Motor neuron (in vitro differentiated cells): ENCODE measurements around the gene EPHA5. TPM values are rescaled to one million over a fixed set of nuclear protein-coding genes. Genes with fewer than 3 reads are reported as not detected.
A peak's percentile ranks its signal among the peaks of the same experiment; 100 is the strongest.

ENCODE experiments used
- ATAC-seq, 8 experiments: fragments of 200-7000 bp; cut with Tn5 transposase; replicated peaks in 6 of 8; 2 replicates each; pipeline ENCODE4 v1.8.0; 2021; ENCODE audit warnings: mild to moderate bottlenecking in 8 of 8, moderate library complexity in 8 of 8
- H3K27ac ChIP-seq, 2 donors: fragments of 250-450 bp; sonication (Bioruptor Pico); 2 replicates each; pipeline ENCODE4 v1.9.0; 2021; ENCODE audit warnings: antibody characterized with exemption in 2 of 2, mild to moderate bottlenecking in 2 of 2, moderate library complexity in 1 of 2
- H3K4me1 ChIP-seq, 2 donors: fragments of 250-450 bp; sonication (Bioruptor Pico); replicated peaks in 1 of 2; 2 replicates each; pipeline ENCODE4 v1.6.1; 2021; ENCODE audit warnings: antibody characterized with exemption in 2 of 2, mild to moderate bottlenecking in 2 of 2, moderate library complexity in 1 of 2
- H3K4me3 ChIP-seq, 5 donors: fragments of 250-450 bp; sonication (Bioruptor Pico); 2 replicates each; pipeline ENCODE4 v1.9.0; 2021; ENCODE audit warnings: antibody characterized with exemption in 5 of 5, mild to moderate bottlenecking in 5 of 5, moderate library complexity in 4 of 5
- WGBS, 10 experiments: fragments of 450-650 bp; shearing (Covaris generic); methylation state at CpG; one replicate each; pipeline ENCODE4 v1.0.0; 2022; 5-methylcytosine and 5-hydroxymethylcytosine counted together
- in situ Hi-C, 9 experiments: fragments of 400-800 bp; cut with MboI; loops; one replicate each; pipeline ENCODE4 v1.15.0; 2021; ENCODE audit warnings: low sequenced_read_pairs in 9 of 9, low pct_unique_long_range_greater_than_20kb in 2 of 9; ENCODE audit not compliant: unreplicated experiment in 9 of 9
- total RNA-seq, 8 experiments: library from RNA; unstranded; fragments of 300-600 nt; gene quantifications; 2 replicates each; pipeline versions ENCODE4 v1.2.3 to v1.2.4, GENCODE V29; 2022

Gene EPHA5
- 10 to 100 TPM in 3 of 8 experiments, 1 to 10 TPM in 2, under 1 TPM in 3; 0.09 to 65.4 (median 6.6) TPM for total RNA-seq

- in situ Hi-C loops, result no loop called here
- 0 to 4% (median 0%) methylated on average over 2 to 15 of the region's 51 CpGs; no CpG with 5 or more reads in 4 of the 10 experiments for WGBS, 10 experiments
Measured at GRCh38 chr4:65670331-65671031, at the start of gene EPHA5. Gene EPHA5 (minus strand): TSS chr4:65670489. CDS start chr4:65669742, 747 bp downstream.

GRCh38 chr4:65719635-65720034, 49.3 kb upstream of the EPHA5 start:
- H3K27ac ChIP-seq, result no peak overlapping the region
- 8 to 100% (median 92%) methylated on average over 1 to 2 of the region's 2 CpGs; no CpG with 5 or more reads in 1 of the 10 experiments for WGBS, 10 experiments
- H3K4me3 ChIP-seq, result no peak overlapping the region
- no peak for ATAC-seq
- in situ Hi-C loops, result no loop called here
- no peaks in the 10 kb centered on the region for H3K4me1 ChIP-seq

More at GRCh38 chr4:65670331-65671031, at the start of gene EPHA5:
- Histone ChIP-seq H3K4me3 (peak within 1 kb of the TSS; percentile 45 to 72 (median 54)), H3K4me1 (peaks cover 0 to 14% of the 10 kb centered on the region in 2 donors), H3K27ac (peak within 1 kb of the TSS; percentile 37 to 89)
- ATAC-seq, result peak; percentile 87 to 94 (median 90)

- H3K4me1 ChIP-seq, result peaks cover 0 to 8% of the 10 kb centered on the region in 2 donors
- in situ Hi-C loops, result no loop called here
- no peak overlapping the region for H3K4me3 ChIP-seq
- 0 to 100% (median 63%) methylated on average over 1 of the region's 1 CpG; no CpG with 5 or more reads in 4 of the 10 experiments for WGBS, 10 experiments
- no peak overlapping the region for H3K27ac ChIP-seq
- no peak for ATAC-seq
Measured at GRCh38 chr4:65698631-65699030, 28.3 kb upstream of the EPHA5 start.

DNA sequence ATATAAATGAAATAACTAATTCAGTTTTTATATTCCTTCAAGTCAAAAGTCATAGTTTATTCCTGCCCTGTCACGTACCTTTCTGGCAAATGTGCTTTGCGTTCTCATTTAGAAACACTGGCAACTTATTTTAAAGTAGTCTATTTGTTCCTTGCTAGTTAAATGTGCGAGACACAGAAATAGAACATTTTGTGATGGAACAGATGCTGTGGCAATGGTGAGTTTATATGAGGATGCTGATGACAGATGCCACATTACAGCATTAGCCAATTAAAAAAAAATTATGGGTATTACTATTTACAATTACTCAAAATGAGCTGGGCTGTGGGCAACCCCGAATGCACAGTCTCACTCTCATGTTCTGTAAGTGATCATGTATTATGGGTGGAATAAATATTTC, 26.1 kb upstream of the EPHA5 start:
- Histone ChIP-seq H3K4me1 (peaks cover 0 to 8% of the 10 kb centered on the region in 2 donors), H3K27ac (no peak overlapping the region), H3K4me3 (no peak overlapping the region)
- in situ Hi-C loops, result no loop called here
- 0 to 100% (median 63%) methylated on average over 1 to 4 of the region's 4 CpGs for WGBS, 10 experiments
- ATAC-seq, result no peak

GRCh38 chr4:65671372-65671771, 1.1 kb upstream of the EPHA5 start:
- in situ Hi-C loops, result no loop called here
- 10 to 88% (median 44%) methylated on average over 1 to 2 of the region's 2 CpGs; no CpG with 5 or more reads in 1 of the 10 experiments for WGBS, 10 experiments
- H3K4me1 ChIP-seq, result peaks cover 0 to 9% of the 10 kb centered on the region in 2 donors
- peak overlapping the region in 1 of 2 donors; percentile 89 for H3K27ac ChIP-seq
- no peak for ATAC-seq
- H3K4me3 ChIP-seq, result peak overlapping the region in 4 of 5 donors; percentile 50 to 72 (median 54)

GRCh38 chr4:65670020-65670330, 314 bp downstream of the EPHA5 start:
- 0 to 2% (median 0%) methylated on average over 1 to 6 of the region's 6 CpGs for WGBS, 10 experiments
- Histone ChIP-seq H3K4me3 (peak overlapping the region; percentile 45 to 72 (median 54)), H3K4me1 (peaks cover 0 to 14% of the 10 kb centered on the region in 2 donors), H3K27ac (peak overlapping the region; percentile 11 to 89)
- in situ Hi-C loops, result no loop called here
- ATAC-seq, result no peak

DNA sequence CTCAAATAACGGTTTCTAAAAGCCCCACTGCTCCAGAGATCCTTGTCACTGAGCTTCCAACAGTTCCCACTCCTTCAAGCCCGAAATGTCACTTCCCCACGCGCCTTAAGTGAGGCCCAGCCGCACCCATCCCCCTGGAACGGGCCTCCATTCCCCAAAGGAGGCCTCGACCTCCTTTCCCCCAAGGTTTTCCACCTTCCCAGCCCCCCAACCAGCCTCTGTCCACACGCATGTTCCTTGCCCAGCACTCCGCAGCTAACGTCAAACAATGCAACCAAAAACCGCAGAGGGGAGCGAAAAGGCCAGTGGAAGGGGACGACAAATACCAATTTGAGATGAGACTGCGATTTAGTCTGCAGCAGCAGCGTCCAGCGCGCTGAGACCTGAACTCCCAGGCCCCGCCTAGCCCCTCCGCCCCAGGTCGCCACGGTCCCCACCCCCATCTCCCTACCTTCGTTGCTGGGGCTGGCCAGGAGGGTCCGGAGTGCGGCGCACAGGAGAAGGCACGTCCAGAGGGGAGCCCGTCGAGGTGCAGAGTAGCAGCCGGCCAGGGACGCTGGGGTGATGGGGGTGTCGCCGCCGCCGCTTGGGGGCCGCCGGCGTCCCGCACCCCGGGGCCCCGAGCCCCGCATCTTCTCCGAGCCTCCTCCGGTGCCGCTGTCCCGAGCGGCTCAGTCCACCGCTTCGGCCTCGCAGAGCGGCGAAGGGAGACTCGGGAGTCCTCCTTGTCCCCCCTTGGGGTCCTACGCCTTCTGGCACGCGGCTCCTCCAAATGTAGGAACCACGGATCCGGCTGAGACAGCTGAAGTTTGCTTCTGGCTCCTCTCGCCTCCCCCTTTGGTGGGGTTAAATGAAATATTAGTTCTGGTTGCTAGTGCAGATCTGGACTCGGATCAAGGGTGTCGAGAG, 924 bp downstream of the EPHA5 start:
- ATAC-seq, result peak in 5 of 8 experiments; percentile 8 to 43 (median 31)
- Histone ChIP-seq H3K4me3 (peak overlapping the region; percentile 45 to 72 (median 54)), H3K27ac (peak overlapping the region; percentile 6 to 89), H3K4me1 (peaks cover 0 to 14% of the 10 kb centered on the region in 2 donors)
- WGBS, 10 experiments, result 0 to 5% (median 0%) methylated on average over 2 to 6 of the region's 60 CpGs; no CpG with 5 or more reads in 4 of the 10 experiments
- in situ Hi-C loops, result no loop called here

DNA sequence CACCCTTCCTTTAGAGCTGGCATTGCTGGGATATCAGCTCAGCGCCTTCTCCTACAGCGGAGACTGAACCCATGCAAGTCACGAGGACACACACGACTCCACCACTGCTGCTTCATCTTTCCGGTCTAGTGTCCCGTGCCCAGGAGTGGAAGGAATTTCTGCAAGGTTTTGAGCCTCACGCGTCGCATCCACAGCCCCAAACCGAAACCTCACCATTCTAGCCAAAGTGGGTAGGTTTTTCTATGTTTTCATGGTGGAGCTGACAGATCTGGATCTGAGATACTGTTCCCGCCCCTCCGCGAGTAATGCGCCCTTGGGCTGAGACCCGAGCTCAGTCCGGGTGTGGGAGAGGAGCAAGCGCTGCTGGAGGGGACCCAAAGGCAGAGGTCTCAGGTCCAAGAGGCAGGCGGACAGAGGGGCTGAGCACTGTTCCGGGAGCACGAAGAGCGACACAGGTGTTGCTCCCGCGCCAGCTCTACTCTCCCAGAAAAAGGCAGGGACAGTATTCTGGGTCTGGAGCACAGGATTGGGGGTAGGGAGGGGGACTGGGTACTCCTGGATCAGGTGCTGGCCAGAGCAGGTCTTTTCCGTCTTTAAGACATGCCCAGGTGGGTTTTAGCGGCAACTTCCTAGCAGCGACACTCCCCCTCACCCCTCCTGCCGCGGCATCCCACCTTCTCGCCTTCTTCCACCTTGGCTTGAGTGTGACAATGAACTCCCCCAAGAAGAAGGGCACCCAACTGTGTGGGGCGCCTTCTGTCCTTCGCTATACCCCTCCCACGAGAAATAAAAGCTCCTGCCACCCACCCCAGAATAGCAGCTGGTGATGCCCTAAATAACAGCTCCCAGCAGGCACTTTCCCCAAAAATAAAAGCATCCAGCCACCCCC, 1.8 kb downstream of the EPHA5 start:
- Histone ChIP-seq H3K27ac (peak overlapping the region in 1 of 2 donors; percentile 89), H3K4me3 (peak overlapping the region; percentile 45 to 72 (median 54)), H3K4me1 (peaks cover 0 to 14% of the 10 kb centered on the region in 2 donors)
- in situ Hi-C loops, result no loop called here
- 0 to 19% (median 5%) methylated on average over 3 to 10 of the region's 32 CpGs; no CpG with 5 or more reads in 4 of the 10 experiments for WGBS, 10 experiments
- ATAC-seq, result peak in 5 of 8 experiments; percentile 22 to 41 (median 34)

GRCh38 chr4:65667506-65668041, 2.7 kb downstream of the EPHA5 start:
- Histone ChIP-seq H3K4me1 (peaks cover 0 to 15% of the 10 kb centered on the region in 2 donors), H3K4me3 (peak overlapping the region; percentile 45 to 72 (median 54)), H3K27ac (peak overlapping the region in 1 of 2 donors; percentile 10)
- no peak for ATAC-seq
- in situ Hi-C loops, result no loop called here
- WGBS, 10 experiments, result 0 to 29% (median 16%) methylated on average over 4 to 10 of the region's 10 CpGs

- no peak overlapping the region for H3K27ac ChIP-seq
- peaks cover 0 to 17% of the 10 kb centered on the region in 2 donors for H3K4me1 ChIP-seq
- H3K4me3 ChIP-seq, result peak overlapping the region in 4 of 5 donors; percentile 18 to 72 (median 52)
- 0 to 58% (median 28%) methylated on average over 1 to 3 of the region's 3 CpGs for WGBS, 10 experiments
- ATAC-seq, result no peak
- in situ Hi-C loops, result no loop called here
Measured at GRCh38 chr4:65665771-65666523, 4.3 kb downstream of the EPHA5 start.

DNA sequence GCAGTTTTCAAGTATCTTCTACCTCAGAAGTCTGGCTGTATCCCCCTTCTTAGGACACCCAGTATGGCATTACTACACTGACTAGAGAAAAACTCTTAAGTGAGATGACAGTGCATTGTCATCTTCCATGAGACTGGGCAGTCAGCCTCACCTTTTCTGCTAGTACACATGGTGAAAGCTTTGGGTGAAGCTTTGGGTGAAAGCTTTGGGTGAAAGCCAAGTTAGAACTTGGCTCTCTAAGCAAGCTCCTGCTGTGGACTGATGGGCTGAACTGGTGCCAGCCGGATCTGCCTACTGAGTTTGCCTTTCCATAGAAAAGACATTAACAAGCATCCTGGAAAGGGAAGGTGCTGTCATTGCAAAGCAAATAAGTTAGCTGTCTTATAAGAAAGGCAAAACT, 8.8 kb downstream of the EPHA5 start:
- no peak overlapping the region for H3K27ac ChIP-seq
- no peak overlapping the region for H3K4me3 ChIP-seq
- ATAC-seq, result peak in 5 of 8 experiments; percentile 31 to 64 (median 45)
- in situ Hi-C loops, result no loop called here
- WGBS, 10 experiments, result 0 to 60% (median 50%) methylated on average over 1 of the region's 1 CpG; no CpG with 5 or more reads in 2 of the 10 experiments
- H3K4me1 ChIP-seq, result peaks cover 0 to 17% of the 10 kb centered on the region in 2 donors
